GM10248 (cell line): Measurements from ENCODE around the gene HDAC5.

Experiments
- CTCF ChIA-PET: fragments of 300-600 bp; sonication (Branson Sonifier 250); formaldehyde crosslinking; extraction: SDS; loops from one replicate; lab custom pipeline; 2021; ENCODE audit warnings: antibody characterized with exemption; lab: Yijun Ruan, JAX
- POLR2A ChIA-PET: fragments of 350-650 bp; sonication (Branson Sonifier 250); formaldehyde crosslinking; extraction: SDS; loops from one replicate; lab custom pipeline; 2020; ENCODE audit warnings: antibody characterized with exemption; lab: Yijun Ruan, JAX
- DNase-seq: peaks from one replicate; pipeline ENCODE4 v3.0.0; 2012; ENCODE audit errors: extremely low spot score
- TF ChIP-seq, protein P1 (sequence below): IDR thresholded peaks from 2 replicates; pipeline ENCODE4 v1.5.1; 2012; ENCODE audit warnings: mild to moderate bottlenecking, low read depth; ENCODE audit errors: extremely low read depth, missing control alignments, control extremely low read depth

The HDAC5 gene

DNA sequence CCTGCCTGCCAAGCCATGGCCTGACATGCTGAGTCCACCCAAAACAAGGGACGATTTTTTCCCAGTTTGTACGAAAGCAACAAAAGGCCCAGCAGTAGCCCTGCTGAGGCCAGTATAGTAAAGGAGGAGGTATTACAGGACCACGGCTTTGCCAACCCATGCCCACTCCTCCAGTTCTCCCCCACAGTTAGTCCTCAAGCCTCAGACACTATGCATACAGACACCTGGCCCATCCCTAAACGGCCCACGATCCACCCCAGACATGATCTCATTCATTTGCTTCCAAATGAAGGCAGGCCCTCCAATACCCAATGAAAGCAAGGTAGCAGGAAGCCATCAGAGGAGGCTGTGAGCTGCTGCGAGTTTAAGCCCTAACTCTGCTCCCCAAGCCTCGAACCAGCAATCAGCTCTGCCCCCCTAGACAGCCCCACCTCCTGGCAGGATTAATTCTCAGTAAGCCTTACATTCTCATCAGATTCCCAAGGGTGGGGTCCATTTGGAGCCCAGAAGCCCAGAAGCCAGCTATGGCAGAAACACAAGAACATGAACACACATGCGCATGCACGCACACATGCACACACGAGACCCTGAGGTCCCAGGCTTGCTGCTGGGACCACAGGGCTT lies 4.9 kb downstream of the HDAC5 start:
- ChIA-PET POLR2A (interaction anchor here (0.6 kb wide), 1 partner anchor 194 kb away, joined by 6 read pairs; no protein-coding TSS in a partner anchor), CTCF (interaction anchor here (1.3 to 4.5 kb wide), 4 partner anchors 17 to 209 kb away, joined by 3 to 37 read pairs (median 6); no protein-coding TSS in a partner anchor)
- TF ChIP-seq, protein P1, sequence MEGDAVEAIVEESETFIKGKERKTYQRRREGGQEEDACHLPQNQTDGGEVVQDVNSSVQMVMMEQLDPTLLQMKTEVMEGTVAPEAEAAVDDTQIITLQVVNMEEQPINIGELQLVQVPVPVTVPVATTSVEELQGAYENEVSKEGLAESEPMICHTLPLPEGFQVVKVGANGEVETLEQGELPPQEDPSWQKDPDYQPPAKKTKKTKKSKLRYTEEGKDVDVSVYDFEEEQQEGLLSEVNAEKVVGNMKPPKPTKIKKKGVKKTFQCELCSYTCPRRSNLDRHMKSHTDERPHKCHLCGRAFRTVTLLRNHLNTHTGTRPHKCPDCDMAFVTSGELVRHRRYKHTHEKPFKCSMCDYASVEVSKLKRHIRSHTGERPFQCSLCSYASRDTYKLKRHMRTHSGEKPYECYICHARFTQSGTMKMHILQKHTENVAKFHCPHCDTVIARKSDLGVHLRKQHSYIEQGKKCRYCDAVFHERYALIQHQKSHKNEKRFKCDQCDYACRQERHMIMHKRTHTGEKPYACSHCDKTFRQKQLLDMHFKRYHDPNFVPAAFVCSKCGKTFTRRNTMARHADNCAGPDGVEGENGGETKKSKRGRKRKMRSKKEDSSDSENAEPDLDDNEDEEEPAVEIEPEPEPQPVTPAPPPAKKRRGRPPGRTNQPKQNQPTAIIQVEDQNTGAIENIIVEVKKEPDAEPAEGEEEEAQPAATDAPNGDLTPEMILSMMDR, result no peak
- DNase-seq, result no peak

DNA sequence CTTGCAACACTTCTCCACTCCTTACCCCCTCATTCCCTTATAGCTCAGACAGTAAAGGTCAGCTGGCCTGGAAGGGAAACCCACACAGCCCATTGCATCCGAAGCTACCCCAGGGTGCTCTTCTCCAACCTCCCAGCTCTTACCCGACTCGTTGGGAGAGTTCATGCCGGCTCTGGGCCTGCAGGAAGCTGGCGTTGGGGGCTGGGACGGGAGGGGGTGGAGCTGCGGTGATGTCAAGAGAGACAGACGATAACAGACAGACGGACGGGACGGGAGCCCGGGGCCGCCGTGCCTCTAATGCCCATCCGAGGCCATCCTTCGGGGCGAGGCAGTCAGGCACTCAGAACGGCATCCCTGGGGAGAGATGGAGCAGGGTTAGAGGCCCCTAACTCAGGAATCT lies 6.1 kb downstream of the HDAC5 start:
- ChIA-PET POLR2A (no interaction called here), CTCF (interaction anchor here (1.4 to 4.5 kb wide), 6 partner anchors 11 to 747 kb away, joined by 3 to 37 read pairs (median 16); partner anchors contain the start of gene PPY)
- TF ChIP-seq, protein P1, result no peak
- DNase-seq, result no peak

DNA sequence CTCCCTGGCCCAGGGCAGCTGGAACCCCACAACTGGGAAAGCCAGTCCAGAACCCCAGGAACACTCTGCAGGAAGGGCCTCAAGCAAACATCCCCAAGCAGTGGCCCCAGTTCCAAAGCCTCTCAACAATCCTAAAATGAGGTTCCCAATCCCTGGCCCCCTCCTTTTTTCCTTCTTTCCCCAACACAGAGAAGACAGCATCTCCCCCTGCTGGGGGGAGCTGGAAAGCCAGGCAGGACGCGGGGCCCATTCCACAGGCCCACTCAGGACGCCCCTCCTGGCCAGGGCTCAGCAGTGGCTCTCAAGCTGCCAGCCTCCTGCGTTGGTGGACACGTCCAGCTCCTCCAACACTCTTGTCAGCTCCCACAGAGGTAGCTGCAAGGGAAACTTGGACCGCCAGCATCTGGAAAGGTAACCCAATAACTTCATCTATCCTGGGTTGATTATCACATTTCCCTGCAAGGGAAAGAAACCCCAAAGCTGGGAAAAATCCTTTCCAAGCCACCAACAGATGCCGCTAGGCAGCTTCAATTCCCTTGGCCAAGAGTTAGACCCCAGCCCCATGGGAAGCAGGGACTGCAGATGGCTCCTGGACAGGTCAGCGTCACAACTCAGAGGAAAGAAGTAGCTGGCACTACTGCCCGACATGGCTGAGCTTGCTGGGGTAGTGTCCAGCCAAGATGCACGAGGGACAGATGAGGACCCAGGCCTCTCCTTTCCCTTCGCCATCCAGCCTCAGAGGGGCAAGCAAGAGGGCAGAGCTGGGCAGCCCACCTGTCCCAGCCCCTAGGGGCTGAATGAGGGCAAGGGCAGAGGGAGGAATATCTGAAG lies 7.6 kb downstream of the HDAC5 start:
- no peak for DNase-seq
- ChIA-PET CTCF (interaction anchor here (0.5 to 4.5 kb wide), 28 partner anchors 9 to 172 kb away, joined by 3 to 37 read pairs (median 4); partner anchors contain the start of genes G6PC3 and PPY), POLR2A (interaction anchor here (0.6 kb wide), 1 partner anchor 1036 kb away, joined by 4 read pairs; no protein-coding TSS in a partner anchor)
- TF ChIP-seq, protein P1, result peak; percentile 73

DNA sequence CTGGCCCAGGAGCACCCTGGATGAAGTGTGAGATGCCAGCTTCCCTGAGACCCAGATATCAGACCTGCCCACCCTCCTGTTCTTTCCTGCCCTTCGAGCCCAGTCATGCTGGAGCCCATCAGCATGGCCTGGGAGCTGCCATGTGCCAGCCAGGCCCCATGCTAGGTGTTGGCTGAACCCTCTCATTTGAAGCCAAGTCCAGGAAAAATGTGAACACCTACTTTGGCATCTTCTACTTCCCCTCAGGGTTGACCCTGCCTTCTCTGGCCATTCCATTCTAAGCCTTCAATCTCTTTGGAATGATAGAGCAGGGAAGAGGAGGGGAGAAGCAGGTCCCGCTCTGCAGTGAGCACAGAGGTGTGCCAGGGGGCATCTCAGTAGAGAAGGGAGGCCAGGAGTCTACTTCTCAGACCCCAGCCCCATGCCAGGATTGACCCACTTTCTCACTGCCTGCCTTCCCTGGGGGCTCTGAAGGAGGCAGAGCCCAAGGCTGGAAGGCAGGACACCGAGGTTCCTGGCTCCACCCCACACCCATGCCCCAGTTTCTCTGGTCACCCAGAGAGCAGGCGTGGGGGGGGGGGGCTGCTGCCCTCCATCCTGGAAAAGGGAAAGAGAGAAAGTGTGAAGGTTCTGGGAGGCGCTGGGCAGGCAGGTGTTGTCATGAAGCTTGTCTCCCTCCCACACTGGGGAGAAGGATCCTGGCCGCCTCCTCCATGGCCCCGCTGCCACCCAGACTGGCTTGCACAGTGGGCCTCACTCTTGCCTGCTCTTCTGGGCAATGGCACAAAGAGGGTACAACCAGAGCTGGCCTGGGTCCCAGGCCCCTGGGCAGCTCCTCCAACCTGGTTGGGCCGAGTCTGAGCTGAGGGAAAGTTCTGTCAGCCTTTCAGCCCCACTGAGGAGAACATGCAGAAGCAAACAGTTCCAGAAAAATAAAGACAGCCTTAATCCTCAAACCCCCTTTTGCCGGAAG lies 9.3 kb downstream of the HDAC5 start:
- TF ChIP-seq, protein P1, result no peak
- ChIA-PET CTCF (interaction anchor here (1.2 to 4.5 kb wide), 10 partner anchors 8 to 171 kb away, joined by 4 to 37 read pairs (median 8); partner anchors contain the start of genes HDAC5 and PPY), POLR2A (interaction anchor here (0.7 to 3.0 kb wide), 2 partner anchors 8 to 425 kb away, joined by 3 to 18 read pairs; partner anchors contain the start of gene HDAC5)

DNA sequence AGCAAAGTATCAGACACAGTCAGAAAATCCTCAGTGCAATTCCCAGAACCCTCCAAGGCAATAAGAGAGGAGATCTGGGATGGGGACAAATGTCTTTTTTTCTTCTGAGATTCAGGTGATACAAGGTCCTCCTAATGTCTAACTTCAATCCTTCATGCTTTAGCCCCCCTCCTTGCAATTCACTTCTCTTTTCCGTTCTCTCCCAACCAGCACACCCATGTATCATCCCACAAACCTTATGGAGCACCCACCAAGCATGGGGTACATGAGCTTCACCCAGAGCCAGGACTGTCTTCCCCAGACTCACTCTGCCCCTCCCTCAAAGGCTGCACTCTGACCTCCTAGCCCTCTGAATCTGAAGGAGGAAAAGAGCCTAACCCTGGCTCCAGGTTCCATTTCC lies 10.1 kb downstream of the HDAC5 start:
- ChIA-PET CTCF (interaction anchor here (1.8 kb wide), 1 partner anchor 10 kb away, joined by 8 read pairs; the partner anchor contains the start of gene HDAC5), POLR2A (interaction anchor here (3.0 kb wide), 1 partner anchor 9 kb away, joined by 18 read pairs; the partner anchor contains the start of gene HDAC5)
- no peak for DNase-seq
- TF ChIP-seq, protein P1, result no peak

More for the DNA sequence above, 9.3 kb downstream of the HDAC5 start:
- no peak for DNase-seq
